Chondrocyte (in vitro differentiated cells): ENCODE measurements around the gene THRB. TPM values are rescaled to one million over a fixed set of nuclear protein-coding genes. Genes with fewer than 3 reads are reported as not detected.

Source experiments
- DNase-seq: peaks from one replicate; pipeline ENCODE4 v3.0.0; 2021; ENCODE audit warnings: mixed read lengths, low spot score
- H3K27ac Mint-ChIP-seq: one replicate; pipeline ENCODE4 v1.8.0; 2021; ENCODE audit warnings: mild to moderate bottlenecking, moderate library complexity, mixed read lengths; ENCODE audit not compliant: unreplicated experiment
- H3K27me3 Mint-ChIP-seq: 2 replicates; pipeline ENCODE4 v1.8.0; 2021; ENCODE audit warnings: low read depth, mixed read lengths
- H3K36me3 Mint-ChIP-seq: 2 replicates; pipeline ENCODE4 v1.8.0; 2021; ENCODE audit warnings: low read depth, mixed read lengths
- H3K4me1 Mint-ChIP-seq: 2 replicates; pipeline ENCODE4 v1.8.0; 2021; ENCODE audit warnings: low read depth, mild to moderate bottlenecking, mixed read lengths
- H3K4me3 Mint-ChIP-seq: one replicate; pipeline ENCODE4 v1.8.0; 2021; ENCODE audit warnings: mild to moderate bottlenecking, moderate library complexity, mixed read lengths; ENCODE audit not compliant: unreplicated experiment
- H3K9me3 Mint-ChIP-seq: 2 replicates; pipeline ENCODE4 v1.8.0; 2021; ENCODE audit warnings: low read depth, mixed read lengths
- CTCF ChIP-seq: fragments of 200-600 bp; sonication (generic); IDR thresholded peaks from 2 replicates; pipeline ENCODE4 v1.5.0; 2021; ENCODE audit warnings: antibody characterized with exemption, mild to moderate bottlenecking, moderate library complexity
- total RNA-seq: library from RNA; stranded (reverse); gene quantifications from 3 replicates; pipeline ENCODE4 v1.2.1, GENCODE V29; 2021

THRB gene
- total RNA-seq, 1 donor from 2014 or later = 3.8 TPM

DNA sequence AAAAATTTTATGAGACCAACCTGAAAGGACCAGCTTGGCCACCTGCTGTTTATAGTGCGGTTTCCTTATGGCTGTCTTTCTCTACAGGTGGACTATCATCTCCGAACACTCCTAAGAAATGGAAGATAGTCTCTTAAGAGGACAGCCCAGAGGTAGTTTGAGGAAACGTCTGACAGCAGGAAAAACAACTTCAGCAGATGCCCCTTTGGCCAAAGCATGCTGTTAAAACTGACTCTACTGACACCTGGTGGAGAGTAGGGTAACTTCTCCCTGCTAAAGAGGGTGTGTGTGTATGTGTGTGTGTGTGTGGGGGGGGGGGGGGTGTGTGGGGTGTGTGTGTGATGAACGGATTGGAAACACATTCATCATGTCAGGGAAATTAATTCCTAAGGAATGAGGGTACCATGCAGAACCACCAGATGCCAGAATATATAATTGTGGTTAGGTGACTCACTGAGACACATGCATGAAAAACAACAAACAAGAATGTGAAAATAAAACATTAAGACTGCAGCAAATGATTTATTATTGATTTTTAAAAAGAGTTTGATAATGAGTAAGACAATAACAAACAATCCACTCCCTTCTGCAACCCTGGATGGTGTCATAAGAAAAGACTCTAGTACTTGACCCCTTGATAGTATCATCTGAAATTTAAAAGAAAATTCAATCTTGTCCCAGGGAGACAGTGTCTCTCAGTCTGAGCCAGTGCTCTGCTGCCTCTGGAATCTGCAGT is 256.5 kb downstream of the THRB start:
- DNase-seq = no peak
- peak; percentile 83 for TF ChIP-seq CTCF
- H3K4me3 Mint-ChIP-seq = no peak overlapping the region
- H3K4me1 Mint-ChIP-seq = peaks cover 32% of the 10 kb centered on the region
- no peaks in the 10 kb centered on the region for H3K36me3 Mint-ChIP-seq
- no peaks in the 10 kb centered on the region for H3K27me3 Mint-ChIP-seq
- H3K27ac Mint-ChIP-seq = peak overlapping the region; percentile 54
- H3K9me3 Mint-ChIP-seq = no peaks in the 10 kb centered on the region

- Mint-ChIP-seq H3K27me3 (no peaks in the 10 kb centered on the region), H3K4me3 (no peak overlapping the region), H3K36me3 (no peaks in the 10 kb centered on the region), H3K27ac (no peak overlapping the region), H3K9me3 (no peaks in the 10 kb centered on the region), H3K4me1 (peaks cover 20% of the 10 kb centered on the region)
- TF ChIP-seq CTCF = no peak
- no peak for DNase-seq
These were observed 259.5 kb downstream of the THRB start for GRCh38 chr3:24235121-24235520.

GRCh38 chr3:24232784-24233183 is 261.9 kb downstream of the THRB start:
- H3K27me3 Mint-ChIP-seq = no peaks in the 10 kb centered on the region
- no peak overlapping the region for H3K27ac Mint-ChIP-seq
- H3K9me3 Mint-ChIP-seq = no peaks in the 10 kb centered on the region
- no peak for DNase-seq
- TF ChIP-seq CTCF = no peak
- H3K36me3 Mint-ChIP-seq = peaks cover 1% of the 10 kb centered on the region
- H3K4me1 Mint-ChIP-seq = peaks cover 12% of the 10 kb centered on the region
- H3K4me3 Mint-ChIP-seq = no peak overlapping the region

DNA sequence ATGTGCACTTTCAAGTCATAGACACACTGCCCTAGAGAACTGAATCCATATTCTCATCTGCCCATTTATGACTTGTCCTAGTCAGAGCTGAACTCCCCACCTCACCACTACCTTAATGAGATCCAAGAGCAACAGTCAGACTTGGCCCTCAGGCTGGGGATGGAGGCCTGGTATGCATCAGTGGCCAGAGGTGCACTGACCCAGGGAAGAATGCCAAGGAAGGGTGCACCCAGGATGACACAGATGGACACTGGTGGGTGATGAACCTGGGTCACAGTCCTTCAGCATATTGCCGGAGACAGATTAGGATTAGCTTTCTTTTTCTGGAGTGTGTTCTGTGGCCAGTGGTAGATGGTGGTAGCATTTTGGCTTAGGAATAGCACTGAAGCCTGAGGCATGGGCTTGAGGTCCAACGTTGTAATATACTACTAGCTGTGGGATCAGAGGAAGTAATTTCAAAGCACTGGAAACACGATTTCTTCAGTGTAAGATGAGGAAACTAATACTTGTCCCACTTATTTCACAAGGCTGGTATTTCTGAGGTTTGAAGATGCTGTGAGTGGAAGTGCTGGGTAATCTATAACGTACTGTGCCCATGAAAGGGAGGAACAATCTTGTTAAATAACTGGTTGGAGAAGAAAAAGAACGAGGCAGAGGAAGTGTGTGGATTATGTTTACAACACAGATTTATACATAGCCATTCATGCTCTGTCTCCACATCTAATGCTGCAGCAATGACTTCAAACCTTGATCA is 265.0 kb downstream of the THRB start:
- Mint-ChIP-seq H3K27me3 (no peaks in the 10 kb centered on the region), H3K4me3 (no peak overlapping the region), H3K9me3 (no peaks in the 10 kb centered on the region), H3K36me3 (peaks cover 1% of the 10 kb centered on the region), H3K27ac (no peak overlapping the region), H3K4me1 (peaks cover 12% of the 10 kb centered on the region)
- no peak for TF ChIP-seq CTCF
- DNase-seq = no peak

DNA sequence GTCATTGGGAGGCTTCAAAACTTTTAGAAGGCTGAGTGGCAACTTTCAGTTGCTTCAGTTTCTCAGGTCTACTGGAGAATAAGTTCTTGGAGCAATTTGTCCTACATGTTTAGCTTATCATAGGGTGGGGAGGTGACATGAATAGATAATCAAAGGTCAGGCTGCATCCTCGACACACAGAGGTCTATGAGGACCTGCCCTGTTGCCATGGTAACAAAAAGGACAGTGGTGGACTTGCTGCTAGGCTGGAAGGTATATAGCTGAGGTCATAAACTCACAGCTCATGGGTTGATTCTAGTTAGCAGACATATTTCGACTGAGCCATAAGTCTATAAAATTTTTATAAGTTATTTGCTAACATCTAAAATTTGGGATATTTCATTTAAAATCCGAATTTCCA is 267.0 kb downstream of the THRB start:
- Mint-ChIP-seq H3K36me3 (peaks cover 1% of the 10 kb centered on the region), H3K4me3 (no peak overlapping the region), H3K9me3 (no peaks in the 10 kb centered on the region), H3K4me1 (peaks cover 19% of the 10 kb centered on the region), H3K27ac (no peak overlapping the region), H3K27me3 (no peaks in the 10 kb centered on the region)
- DNase-seq = no peak
- no peak for TF ChIP-seq CTCF
